ENCODE measurements around the gene DPEP3. TPM values are rescaled to one million over a fixed set of nuclear protein-coding genes. Genes with fewer than 3 reads are reported as not detected.
"Not testable (repeated sequence)": the region's sequence is repeated elsewhere in the genome, so short reads cannot be mapped to it uniquely, and the experiment has no call there.

Gene DPEP3
- total and polyA plus RNA-seq, 2 experiments from 2014 or later, result not detected

GRCh38 chr16:68015681-68016080 is 35.4 kb upstream of the DPEP3 start, which contains the start of gene DPEP2NB:
DPEP2NB (minus strand) TSS chr16:68015911; CDS start chr16:68015770, 141 bp downstream.
- Histone ChIP-seq H3K27ac (no peak within 1 kb of the TSS), H3K4me2 (no peak within 1 kb of the TSS), H3K9me3 (ENCODE audit: low read depth) (no peaks in the 10 kb centered on the region), H3K9me2 (replicated peaks; ENCODE audit: insufficient read depth) (no peaks in the 10 kb centered on the region), H3K4me1 (ENCODE audit: insufficient read depth) (no peaks in the 10 kb centered on the region), H3K36me3 (replicated peaks; ENCODE audit: insufficient read depth, low read depth) (no peaks in the 10 kb centered on the region), H3K79me2 (no peaks in the 10 kb centered on the region), H3K4me3 (no peak within 1 kb of the TSS), H2AFZ (no peak within 1 kb of the TSS), H4K20me1 (ENCODE audit: insufficient read depth, poor library complexity, severe bottlenecking) (no peaks in the 10 kb centered on the region), H3K27me3 (no peaks in the 10 kb centered on the region)
- DNase-seq (ENCODE audit: low spot score), result no peak
- WGBS (ENCODE audit: low lambda C conversion rate, missing lambda C conversion rate), result 96% methylated on average over 5 of the region's 5 CpGs
- TF ChIP-seq, protein P1, sequence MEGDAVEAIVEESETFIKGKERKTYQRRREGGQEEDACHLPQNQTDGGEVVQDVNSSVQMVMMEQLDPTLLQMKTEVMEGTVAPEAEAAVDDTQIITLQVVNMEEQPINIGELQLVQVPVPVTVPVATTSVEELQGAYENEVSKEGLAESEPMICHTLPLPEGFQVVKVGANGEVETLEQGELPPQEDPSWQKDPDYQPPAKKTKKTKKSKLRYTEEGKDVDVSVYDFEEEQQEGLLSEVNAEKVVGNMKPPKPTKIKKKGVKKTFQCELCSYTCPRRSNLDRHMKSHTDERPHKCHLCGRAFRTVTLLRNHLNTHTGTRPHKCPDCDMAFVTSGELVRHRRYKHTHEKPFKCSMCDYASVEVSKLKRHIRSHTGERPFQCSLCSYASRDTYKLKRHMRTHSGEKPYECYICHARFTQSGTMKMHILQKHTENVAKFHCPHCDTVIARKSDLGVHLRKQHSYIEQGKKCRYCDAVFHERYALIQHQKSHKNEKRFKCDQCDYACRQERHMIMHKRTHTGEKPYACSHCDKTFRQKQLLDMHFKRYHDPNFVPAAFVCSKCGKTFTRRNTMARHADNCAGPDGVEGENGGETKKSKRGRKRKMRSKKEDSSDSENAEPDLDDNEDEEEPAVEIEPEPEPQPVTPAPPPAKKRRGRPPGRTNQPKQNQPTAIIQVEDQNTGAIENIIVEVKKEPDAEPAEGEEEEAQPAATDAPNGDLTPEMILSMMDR (IDR thresholded peaks at IDR 0.05; ENCODE audit: poor library complexity), result no peak
- TF ChIP-seq EZH2 (IDR thresholded peaks at IDR 0.05; ENCODE audit: borderline replicate concordance), result no peak
- no peak for TF ChIP-seq EZH2phosphoT487 (IDR thresholded peaks at IDR 0.05; ENCODE audit: low read depth, severe bottlenecking, unreplicated experiment)

- H3K27ac ChIP-seq, result no peak overlapping the region
- H3K9me3 ChIP-seq (ENCODE audit: low read depth), result no peaks in the 10 kb centered on the region
- no peak overlapping the region for H3K4me3 ChIP-seq
- H3K79me2 ChIP-seq, result no peaks in the 10 kb centered on the region
- H3K36me3 ChIP-seq (replicated peaks; ENCODE audit: insufficient read depth, low read depth), result no peaks in the 10 kb centered on the region
- no peak overlapping the region for H3K4me2 ChIP-seq
- H4K20me1 ChIP-seq (ENCODE audit: insufficient read depth, poor library complexity, severe bottlenecking), result no peaks in the 10 kb centered on the region
- no peaks in the 10 kb centered on the region for H3K4me1 ChIP-seq (ENCODE audit: insufficient read depth)
- no peak for DNase-seq (ENCODE audit: low spot score)
- TF ChIP-seq EZH2phosphoT487 (IDR thresholded peaks at IDR 0.05; ENCODE audit: low read depth, severe bottlenecking, unreplicated experiment), result no peak
- TF ChIP-seq, protein P1 (IDR thresholded peaks at IDR 0.05; ENCODE audit: poor library complexity), result no peak
- TF ChIP-seq EZH2 (IDR thresholded peaks at IDR 0.05; ENCODE audit: borderline replicate concordance), result no peak
- no peaks in the 10 kb centered on the region for H3K9me2 ChIP-seq (replicated peaks; ENCODE audit: insufficient read depth)
- no peak overlapping the region for H2AFZ ChIP-seq
- WGBS (ENCODE audit: low lambda C conversion rate, missing lambda C conversion rate), result 85% methylated on average over 1 of the region's 1 CpG
- H3K27me3 ChIP-seq, result no peaks in the 10 kb centered on the region
Observed at GRCh38 chr16:68013440-68013839, 33.1 kb upstream of the DPEP3 start.

- not testable (repeated sequence) for H3K36me3 ChIP-seq (replicated peaks; ENCODE audit: insufficient read depth, low read depth); H3K4me3 ChIP-seq; DNase-seq (ENCODE audit: low spot score); H2AFZ ChIP-seq; H3K4me2 ChIP-seq; H3K27me3 ChIP-seq; H3K4me1 ChIP-seq (ENCODE audit: insufficient read depth); H3K27ac ChIP-seq; H3K79me2 ChIP-seq; H3K9me3 ChIP-seq (ENCODE audit: low read depth); H3K9me2 ChIP-seq (replicated peaks; ENCODE audit: insufficient read depth); H4K20me1 ChIP-seq (ENCODE audit: insufficient read depth, poor library complexity, severe bottlenecking)
- WGBS (ENCODE audit: low lambda C conversion rate, missing lambda C conversion rate), result 90% methylated on average over 4 of the region's 4 CpGs
Observed at GRCh38 chr16:68009872-68010271, 29.6 kb upstream of the DPEP3 start.

GRCh38 chr16:68009157-68009735 is 28.9 kb upstream of the DPEP3 start:
- no peak overlapping the region for H3K4me3 ChIP-seq
- no peak overlapping the region for H2AFZ ChIP-seq
- no peaks in the 10 kb centered on the region for H3K9me3 ChIP-seq (ENCODE audit: low read depth)
- no peak overlapping the region for H3K27ac ChIP-seq
- H3K9me2 ChIP-seq (replicated peaks; ENCODE audit: insufficient read depth), result no peaks in the 10 kb centered on the region
- H3K27me3 ChIP-seq, result no peaks in the 10 kb centered on the region
- WGBS (ENCODE audit: low lambda C conversion rate, missing lambda C conversion rate), result 81% methylated on average over 9 of the region's 9 CpGs
- no peaks in the 10 kb centered on the region for H4K20me1 ChIP-seq (ENCODE audit: insufficient read depth, poor library complexity, severe bottlenecking)
- TF ChIP-seq, protein P1 (IDR thresholded peaks at IDR 0.05; ENCODE audit: poor library complexity), result no peak
- no peak for TF ChIP-seq EZH2phosphoT487 (IDR thresholded peaks at IDR 0.05; ENCODE audit: low read depth, severe bottlenecking, unreplicated experiment)
- no peak for TF ChIP-seq EZH2 (IDR thresholded peaks at IDR 0.05; ENCODE audit: borderline replicate concordance)
- no peaks in the 10 kb centered on the region for H3K79me2 ChIP-seq
- no peaks in the 10 kb centered on the region for H3K36me3 ChIP-seq (replicated peaks; ENCODE audit: insufficient read depth, low read depth)
- H3K4me1 ChIP-seq (ENCODE audit: insufficient read depth), result no peaks in the 10 kb centered on the region
- no peak overlapping the region for H3K4me2 ChIP-seq
- DNase-seq (ENCODE audit: low spot score), result no peak
